Measurements from ENCODE around the gene DDAH1.

The DDAH1 gene

GRCh38 chr1:85274969-85275453 lies 189.9 kb downstream of the DDAH1 start:
- DNase-seq (ENCODE audit: low read depth in 2 of 2): no peak

DNA sequence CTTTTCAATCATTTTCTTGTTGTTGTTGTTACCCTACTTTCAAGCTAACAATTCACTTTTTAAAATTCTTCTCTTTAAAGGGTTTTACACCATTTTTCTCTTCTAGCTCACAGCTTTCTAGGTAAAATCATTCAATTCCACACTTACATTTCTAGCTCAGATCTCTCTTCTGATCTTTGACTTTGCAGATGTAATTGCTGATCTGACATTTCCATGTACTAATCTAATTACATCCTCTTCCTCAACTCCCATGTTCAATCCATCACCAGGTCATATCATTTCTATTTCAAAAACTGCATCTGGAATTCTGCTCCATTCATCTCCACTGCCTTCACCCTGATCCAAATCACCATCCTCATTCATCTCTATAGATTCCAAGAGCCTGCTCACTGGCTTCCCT lies 191.6 kb downstream of the DDAH1 start:
- no peak for DNase-seq (ENCODE audit: low read depth in 2 of 2)

DNA sequence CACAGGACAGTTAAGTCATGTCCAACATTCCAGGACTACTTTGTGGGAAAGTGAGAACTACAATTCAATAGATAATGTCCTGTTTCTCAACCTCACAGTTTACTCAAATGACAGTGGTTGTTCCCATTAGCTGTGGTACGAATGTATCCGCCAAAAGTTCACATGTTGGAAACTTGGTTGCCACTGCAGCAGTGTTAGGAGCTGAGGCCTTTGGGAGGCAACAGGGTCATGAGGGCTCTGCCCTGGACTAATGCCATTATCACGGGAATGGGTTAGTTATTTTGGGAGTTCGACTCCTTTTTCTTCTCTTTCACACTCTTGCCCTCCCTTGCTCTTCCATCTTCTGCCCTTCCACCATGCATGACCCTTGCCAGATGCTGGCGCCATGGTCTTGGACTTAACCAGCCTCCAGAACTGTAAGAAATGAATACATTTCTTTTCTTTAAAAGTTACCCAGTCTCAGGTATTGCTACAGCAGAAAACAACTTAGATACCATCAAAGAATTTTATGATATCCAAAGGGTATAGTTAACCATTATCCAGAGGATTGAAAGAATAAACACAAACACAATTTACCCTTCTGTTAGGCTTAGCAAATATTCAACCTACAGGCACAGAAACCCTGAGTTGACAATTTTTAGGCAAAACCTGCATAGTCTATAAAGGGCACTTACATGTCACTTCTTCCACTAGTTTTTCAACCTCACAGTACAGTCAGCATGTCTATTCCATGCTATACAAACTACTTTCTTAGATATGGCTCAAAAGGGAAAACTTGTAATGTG lies 196.0 kb downstream of the DDAH1 start:
- no peak for DNase-seq (ENCODE audit: low read depth in 2 of 2)
